Activated T-cell treated with anti-CD3 and anti-CD28 coated beads for 24 hours (primary cell): ENCODE data around the gene PRR15.
"Not testable (repeated sequence)": the region's sequence is repeated elsewhere in the genome, so short reads cannot be mapped to it uniquely, and the experiment has no call there.

Experiments used
- DNase-seq: peaks from one replicate; pipeline ENCODE4 v3.0.0-alpha.2; 2020; ENCODE audit warnings: low read depth

PRR15 gene

GRCh38 chr7:29563590-29564495 lies at the start of gene PRR15:
TSS of gene PRR15 (plus strand) at chr7:29563835. CDS start at chr7:29566330, 2,495 bp downstream.
- no peak for DNase-seq

- DNase-seq = no peak
Observed at GRCh38 chr7:29516491-29516890, 47.1 kb upstream of the PRR15 start.

- no peak for DNase-seq
Observed at GRCh38 chr7:29518616-29519015, 45.0 kb upstream of the PRR15 start.

GRCh38 chr7:29523728-29524127 lies 39.9 kb upstream of the PRR15 start:
- DNase-seq = no peak

GRCh38 chr7:29527505-29528108 lies 36.0 kb upstream of the PRR15 start:
- DNase-seq = no peak

GRCh38 chr7:29528526-29528925 lies 35.1 kb upstream of the PRR15 start:
- DNase-seq = not testable (repeated sequence)

GRCh38 chr7:29538389-29538788 lies 25.2 kb upstream of the PRR15 start:
- DNase-seq = no peak

GRCh38 chr7:29539471-29539870 lies 24.2 kb upstream of the PRR15 start:
- no peak for DNase-seq

GRCh38 chr7:29547421-29547820 lies 16.2 kb upstream of the PRR15 start:
- DNase-seq = no peak

GRCh38 chr7:29548823-29549222 lies 14.8 kb upstream of the PRR15 start:
- no peak for DNase-seq

GRCh38 chr7:29552392-29552791 lies 11.2 kb upstream of the PRR15 start:
- DNase-seq = no peak

GRCh38 chr7:29555061-29555460 lies 8.6 kb upstream of the PRR15 start:
- no peak for DNase-seq

- no peak for DNase-seq
Observed at GRCh38 chr7:29556405-29557195, 7.0 kb upstream of the PRR15 start.

GRCh38 chr7:29557954-29558353 lies 5.7 kb upstream of the PRR15 start:
- DNase-seq = no peak

GRCh38 chr7:29561271-29561670 lies 2.4 kb upstream of the PRR15 start:
- DNase-seq = no peak

GRCh38 chr7:29562307-29562706 lies 1.3 kb upstream of the PRR15 start:
- no peak for DNase-seq

- DNase-seq = no peak
Observed at GRCh38 chr7:29564496-29565223, 1.0 kb downstream of the PRR15 start.

- DNase-seq = no peak
Observed at GRCh38 chr7:29565224-29565630, 1.6 kb downstream of the PRR15 start.

GRCh38 chr7:29565634-29565981 lies 2.0 kb downstream of the PRR15 start:
- DNase-seq = no peak

GRCh38 chr7:29565982-29566746 lies 2.5 kb downstream of the PRR15 start:
- no peak for DNase-seq

- no peak for DNase-seq
Observed at GRCh38 chr7:29567174-29567573, 3.5 kb downstream of the PRR15 start.
